HEK293 (cell line): Measurements from ENCODE around the gene GPR17.

ENCODE experiments used
- CTCF ChIA-PET: fragments of 350-600 bp; formaldehyde crosslinking; extraction: SDS; loops from one replicate; lab custom pipeline; 2021; ENCODE audit warnings: antibody characterized with exemption; lab: Yijun Ruan, JAX
- POLR2A ChIA-PET: fragments of 300-600 bp; formaldehyde crosslinking; extraction: SDS; loops from one replicate; lab custom pipeline; 2020; ENCODE audit warnings: antibody characterized with exemption, inconsistent platforms; lab: Yijun Ruan, JAX
- H3K27ac ChIP-seq: fragments of 200-500 bp; sonication (Bioruptor generic); 2 replicates; pipeline ENCODE4 v1.5.1; 2014; ENCODE audit warnings: low read depth, low read length, control low read depth, inconsistent platforms; ENCODE audit errors: extremely low read depth
- H3K36me3 ChIP-seq, 2 experiments: fragments of 200-500 bp in 1 of 2; sonication (Bioruptor generic) in 1 of 2; 1 replicate in 1 of 2; 2 replicates in 1 of 2; pipeline ENCODE4 v1.5.1; 2014 to 2017; ENCODE audit warnings: inconsistent platforms in 2 of 2, low read length in 2 of 2; ENCODE audit not compliant: control insufficient read depth in 2 of 2, insufficient read depth in 1 of 2
- H3K4me1 ChIP-seq: fragments of 200-500 bp; sonication (Bioruptor generic); 2 replicates; pipeline ENCODE4 v1.5.1; 2014; ENCODE audit warnings: mild to moderate bottlenecking, low read length, inconsistent platforms; ENCODE audit not compliant: control insufficient read depth, insufficient read depth
- H3K4me3 ChIP-seq: 2 replicates; pipeline ENCODE4 v1.5.1; 2011; ENCODE audit warnings: low read depth, mild to moderate bottlenecking, control low read depth, low read length, moderate library complexity
- H3K9me3 ChIP-seq: fragments of 200-500 bp; sonication (Bioruptor generic); 2 replicates; pipeline ENCODE4 v1.5.1; 2014; ENCODE audit warnings: low read depth, low read length, inconsistent platforms; ENCODE audit not compliant: control insufficient read depth, insufficient read depth
- BCL11A ChIP-seq: fragments of 450-650 bp; formaldehyde crosslinking; IDR thresholded peaks from 2 replicates; pipeline ENCODE4 v1.5.1; 2016; ENCODE audit warnings: low read depth, missing biosample characterization, missing genetic modification characterization
- PBX3 ChIP-seq: sonication (generic); formaldehyde crosslinking; IDR thresholded peaks from 2 replicates; pipeline ENCODE4 v1.8.1; 2022; ENCODE audit warnings: mild to moderate bottlenecking, moderate library complexity, missing genetic modification reagents
- PRDM4 ChIP-seq: fragments of 450-650 bp; formaldehyde crosslinking; IDR thresholded peaks from 2 replicates; pipeline ENCODE4 v1.5.1; 2017; ENCODE audit warnings: missing biosample characterization, missing genetic modification characterization
- SP3 ChIP-seq: fragments of 450-650 bp; formaldehyde crosslinking; IDR thresholded peaks from 2 replicates; pipeline ENCODE4 v1.5.1; 2016; ENCODE audit warnings: missing biosample characterization, missing genetic modification characterization
- ZBTB10 ChIP-seq: fragments of 450-650 bp; formaldehyde crosslinking; IDR thresholded peaks from 2 replicates; pipeline ENCODE4 v1.5.1; 2016; ENCODE audit warnings: missing biosample characterization, missing genetic modification characterization
- ZBTB17 ChIP-seq: fragments of 450-650 bp; formaldehyde crosslinking; IDR thresholded peaks from 2 replicates; pipeline ENCODE4 v1.5.1; 2016; ENCODE audit warnings: missing biosample characterization, missing genetic modification characterization
- ZBTB7A ChIP-seq: fragments of 450-650 bp; formaldehyde crosslinking; IDR thresholded peaks from 2 replicates; pipeline ENCODE4 v1.5.1; 2016; ENCODE audit warnings: low read depth, missing biosample characterization, missing genetic modification characterization
- ZNF202 ChIP-seq: fragments of 450-650 bp; formaldehyde crosslinking; IDR thresholded peaks from 2 replicates; pipeline ENCODE4 v1.5.1; 2016; ENCODE audit warnings: missing biosample characterization, missing genetic modification characterization, borderline replicate concordance
- ZNF214 ChIP-seq: fragments of 450-650 bp; formaldehyde crosslinking; IDR thresholded peaks from 2 replicates; pipeline ENCODE4 v1.5.1; 2017; ENCODE audit warnings: missing biosample characterization, mild to moderate bottlenecking, missing genetic modification characterization, borderline replicate concordance
- ZNF239 ChIP-seq: fragments of 450-650 bp; formaldehyde crosslinking; IDR thresholded peaks from 2 replicates; pipeline ENCODE4 v1.5.1; 2016; ENCODE audit warnings: missing biosample characterization, missing genetic modification characterization
- ZNF26 ChIP-seq: fragments of 450-650 bp; formaldehyde crosslinking; IDR thresholded peaks from 2 replicates; pipeline ENCODE4 v1.5.1; 2016; ENCODE audit warnings: missing biosample characterization, missing genetic modification characterization
- ZNF423 ChIP-seq: fragments of 450-650 bp; formaldehyde crosslinking; IDR thresholded peaks from 2 replicates; pipeline ENCODE4 v1.5.1; 2016; ENCODE audit warnings: missing biosample characterization, missing genetic modification characterization
- ZNF501 ChIP-seq: fragments of 450-650 bp; formaldehyde crosslinking; IDR thresholded peaks from 2 replicates; pipeline ENCODE4 v1.5.1; 2016; ENCODE audit warnings: missing biosample characterization, missing genetic modification characterization
- ZNF518A ChIP-seq: fragments of 450-650 bp; formaldehyde crosslinking; conservative IDR thresholded peaks from 2 replicates; pipeline ENCODE4 v1.5.1; 2016; ENCODE audit warnings: low read depth, missing biosample characterization, missing genetic modification characterization
- ZNF580 ChIP-seq: fragments of 450-650 bp; formaldehyde crosslinking; IDR thresholded peaks from 2 replicates; pipeline ENCODE4 v1.5.1; 2016; ENCODE audit warnings: missing biosample characterization, missing genetic modification characterization
- ZNF596 ChIP-seq: fragments of 450-650 bp; IDR thresholded peaks from 2 replicates; pipeline ENCODE4 v1.5.0; 2018; ENCODE audit warnings: missing biosample characterization, mild to moderate bottlenecking, missing genetic modification characterization, moderate library complexity
- ZNF621 ChIP-seq: fragments of 450-650 bp; formaldehyde crosslinking; IDR thresholded peaks from 2 replicates; pipeline ENCODE4 v1.5.1; 2017; ENCODE audit warnings: missing biosample characterization, missing genetic modification characterization
- ZNF658 ChIP-seq: fragments of 450-650 bp; formaldehyde crosslinking; IDR thresholded peaks from 2 replicates; pipeline ENCODE4; 2016; ENCODE audit warnings: missing biosample characterization, missing genetic modification characterization
- ZNF670 ChIP-seq: fragments of 450-650 bp; formaldehyde crosslinking; IDR thresholded peaks from 2 replicates; pipeline ENCODE4 v1.5.1; 2016; ENCODE audit warnings: missing biosample characterization, missing genetic modification characterization, low read depth

Gene GPR17

GRCh38 chr2:127610561-127610960, 35.4 kb upstream of the GPR17 start (continued):
- TF ChIP-seq ZNF214 (tag by site-specific recombination) (no peak), PRDM4 (no peak), ZNF596 (tag by site-specific recombination) (no peak), ZNF26 (tag by site-specific recombination) (no peak), ZBTB10 (tag by site-specific recombination) (no peak), ZNF621 (tag by site-specific recombination) (no peak), ZBTB17 (tag by site-specific recombination) (no peak), SP3 (no peak), ZNF670 (tag by site-specific recombination) (no peak), ZNF580 (tag by site-specific recombination) (no peak)

- Histone ChIP-seq H3K27ac (no peak overlapping the region), H3K4me1 (no peaks in the 10 kb centered on the region), H3K9me3 (peaks cover 3% of the 10 kb centered on the region; the same call in 1 of the 2 replicates), H3K4me3 (no peak overlapping the region), H3K36me3 (no peaks in the 10 kb centered on the region)
- CTCF ChIA-PET = interaction anchor here (2.2 kb wide), 1 partner anchor 20 kb away, joined by 13 read pairs; no protein-coding TSS in a partner anchor
- POLR2A ChIA-PET = no interaction called here
- TF ChIP-seq ZNF202 (tag by site-specific recombination) (no peak), ZNF518A (no peak), ZBTB7A (tag by site-specific recombination) (no peak), ZNF501 (no peak), PBX3 (CRISPR knock-in tag) (no peak), ZNF423 (tag by site-specific recombination) (no peak), ZNF658 (tag by site-specific recombination) (no peak), ZNF239 (tag by site-specific recombination) (no peak), BCL11A (tag by site-specific recombination) (no peak)
Measured at GRCh38 chr2:127611076-127611925, 34.7 kb upstream of the GPR17 start.
